HTR-8/SVneo (cell line): ENCODE measurements around the gene TNFRSF1A.
"Not testable (repeated sequence)": the region's sequence is repeated elsewhere in the genome, so short reads cannot be mapped to it uniquely, and the experiment has no call there.

ENCODE experiments used
- DNase-seq: peaks from one replicate; pipeline ENCODE4 v3.0.0; 2011; ENCODE audit warnings: low spot score, mixed read lengths; ENCODE audit not compliant: insufficient read length
- FAIRE-seq: peaks from 2 replicates; lab custom pipeline; 2011; peaks lifted over from hg19 to GRCh38; lab: Jason Lieb, UNC

The TNFRSF1A gene

GRCh38 chr12:6340745-6341416 is 995 bp downstream of the TNFRSF1A start:
- DNase-seq (no peak), FAIRE-seq (no peak)

GRCh38 chr12:6340032-6340638 is 1.7 kb downstream of the TNFRSF1A start:
- DNase-seq (no peak), FAIRE-seq (peak; percentile 73)

GRCh38 chr12:6338955-6339354 is 2.9 kb downstream of the TNFRSF1A start:
- peak; percentile 52 for FAIRE-seq

GRCh38 chr12:6338536-6338935 is 3.3 kb downstream of the TNFRSF1A start:
- DNase-seq, FAIRE-seq: not testable (repeated sequence)

More at GRCh38 chr12:6338955-6339354, 2.9 kb downstream of the TNFRSF1A start:
- no peak for DNase-seq

- FAIRE-seq (no peak), DNase-seq (no peak)
Measured at GRCh38 chr12:6337958-6338433, 3.9 kb downstream of the TNFRSF1A start.

- DNase-seq: no peak
- no peak for FAIRE-seq
Measured at GRCh38 chr12:6336889-6337853, 4.7 kb downstream of the TNFRSF1A start.

GRCh38 chr12:6336079-6336888 is 5.6 kb downstream of the TNFRSF1A start:
- FAIRE-seq: peak; percentile 98
- peak; percentile 99 for DNase-seq

GRCh38 chr12:6335451-6336078 is 6.3 kb downstream of the TNFRSF1A start:
- FAIRE-seq (no peak), DNase-seq (peak; percentile 82)

GRCh38 chr12:6334940-6335450 is 6.9 kb downstream of the TNFRSF1A start:
- no peak for FAIRE-seq

GRCh38 chr12:6334359-6334758 is 7.5 kb downstream of the TNFRSF1A start:
- no peak for FAIRE-seq
- no peak for DNase-seq

More at GRCh38 chr12:6334940-6335450, 6.9 kb downstream of the TNFRSF1A start:
- no peak for DNase-seq

GRCh38 chr12:6333566-6333965 is 8.3 kb downstream of the TNFRSF1A start:
- FAIRE-seq (peak; percentile 83), DNase-seq (no peak)

- DNase-seq: no peak
- FAIRE-seq: peak; percentile 52
Measured at GRCh38 chr12:6333029-6333428, 8.8 kb downstream of the TNFRSF1A start.

- DNase-seq (peak; percentile 57), FAIRE-seq (no peak)
Measured at GRCh38 chr12:6332459-6332858, 9.4 kb downstream of the TNFRSF1A start.

GRCh38 chr12:6330999-6331714 is 10.7 kb downstream of the TNFRSF1A start:
- FAIRE-seq (peak; percentile 72), DNase-seq (no peak)

- FAIRE-seq (peak; percentile 58), DNase-seq (no peak)
Measured at GRCh38 chr12:6330192-6330591, 11.7 kb downstream of the TNFRSF1A start.

GRCh38 chr12:6329703-6330064 is 12.2 kb downstream of the TNFRSF1A start:
- DNase-seq (no peak), FAIRE-seq (no peak)

GRCh38 chr12:6328945-6329702 is 12.8 kb downstream of the TNFRSF1A start:
- peak; percentile 48 for FAIRE-seq
- DNase-seq: no peak
